ENCODE measurements around the gene HELZ2. TPM values are rescaled to one million over a fixed set of nuclear protein-coding genes. Genes with fewer than 3 reads are reported as not detected.

The HELZ2 gene
- total RNA-seq, 1 donor from 2014 or later: 12.5 TPM

DNA sequence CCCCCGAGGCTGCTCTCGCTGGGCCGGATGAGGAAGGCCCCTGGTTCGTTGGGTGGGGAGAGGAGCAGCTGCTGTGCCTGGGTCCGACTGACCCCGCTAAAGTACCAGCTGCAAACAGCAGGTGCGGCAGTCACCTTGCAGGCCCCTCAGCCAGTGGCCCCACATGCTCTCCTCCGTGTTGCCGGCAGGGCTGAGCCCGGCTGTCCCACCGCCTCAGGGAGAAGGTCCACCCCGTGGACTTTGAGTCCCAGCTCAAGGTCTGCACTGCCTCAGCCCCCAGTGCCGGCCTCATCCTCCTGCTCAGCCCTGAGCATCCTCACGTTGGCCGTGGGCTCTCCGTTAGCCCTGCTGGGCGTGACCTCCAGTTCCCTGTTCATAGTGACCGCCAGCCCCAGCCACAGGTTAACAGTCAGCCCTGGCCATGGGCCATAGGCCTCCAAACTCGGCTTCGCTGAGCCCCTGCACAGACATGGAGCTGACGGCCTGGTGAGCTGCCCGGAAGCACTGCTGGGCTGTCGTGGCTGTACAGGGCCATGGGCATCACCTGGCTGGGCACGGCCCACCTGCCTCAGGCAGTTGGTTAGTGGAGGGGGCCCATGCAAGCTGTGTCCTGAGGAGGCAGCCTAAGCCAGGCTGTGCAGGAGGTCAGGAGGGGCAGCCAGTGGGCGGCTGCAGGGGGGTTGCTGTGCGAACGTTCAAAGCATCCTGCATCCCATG lies 29.6 kb downstream of the HELZ2 start:
- Histone ChIP-seq H3K27ac (ENCODE audit: low read depth, low read length) (no peak overlapping the region), H3K4me1 (ENCODE audit: control insufficient read depth in 3 of 3, insufficient read depth in 3 of 3, low read length in 3 of 3) (no peaks in the 10 kb centered on the region), H3K9ac (ENCODE audit: low read depth in 1 of 3, low read length in 3 of 3) (no peak overlapping the region), H3K36me3 (ENCODE audit: control insufficient read depth in 3 of 3, insufficient read depth in 3 of 3, low read length in 3 of 3) (no peaks in the 10 kb centered on the region), H3K9me3 (ENCODE audit: control insufficient read depth in 3 of 3, low read length in 3 of 3) (no peaks in the 10 kb centered on the region), H3K4me3 (ENCODE audit: low read length in 3 of 3) (no peak overlapping the region), H3K27me3 (ENCODE audit: control insufficient read depth in 3 of 3, insufficient read depth in 3 of 3, low read length in 3 of 3) (peaks cover 29 to 59% (median 44%) of the 10 kb centered on the region in 3 donors)

DNA sequence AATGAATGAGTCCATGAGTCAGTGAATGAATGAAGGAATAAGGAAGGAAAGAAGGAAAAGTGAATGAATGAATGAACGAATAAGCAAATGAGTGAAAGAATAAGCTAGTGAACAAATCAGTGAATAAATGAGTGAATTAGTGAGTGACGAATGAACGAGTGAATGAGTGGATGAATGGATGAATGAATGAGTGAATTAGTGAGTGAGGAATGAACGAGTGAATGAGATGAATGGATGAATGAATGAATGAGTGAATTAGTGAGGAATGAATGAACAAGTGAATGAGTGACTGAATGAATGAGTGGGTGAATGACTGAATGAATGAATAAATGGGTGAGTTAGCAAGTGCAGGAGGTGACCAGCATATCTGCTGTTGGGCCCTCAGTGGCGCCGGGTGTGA lies 30.3 kb downstream of the HELZ2 start:
- Histone ChIP-seq H3K9ac (ENCODE audit: low read depth in 1 of 3, low read length in 3 of 3) (no peak overlapping the region), H3K27ac (ENCODE audit: low read depth, low read length) (no peak overlapping the region), H3K27me3 (ENCODE audit: control insufficient read depth in 3 of 3, insufficient read depth in 3 of 3, low read length in 3 of 3) (peaks cover 27 to 55% (median 39%) of the 10 kb centered on the region in 3 donors), H3K36me3 (ENCODE audit: control insufficient read depth in 3 of 3, insufficient read depth in 3 of 3, low read length in 3 of 3) (no peaks in the 10 kb centered on the region), H3K4me1 (ENCODE audit: control insufficient read depth in 3 of 3, insufficient read depth in 3 of 3, low read length in 3 of 3) (no peaks in the 10 kb centered on the region), H3K9me3 (ENCODE audit: control insufficient read depth in 3 of 3, low read length in 3 of 3) (no peaks in the 10 kb centered on the region), H3K4me3 (ENCODE audit: low read length in 3 of 3) (no peak overlapping the region)

DNA sequence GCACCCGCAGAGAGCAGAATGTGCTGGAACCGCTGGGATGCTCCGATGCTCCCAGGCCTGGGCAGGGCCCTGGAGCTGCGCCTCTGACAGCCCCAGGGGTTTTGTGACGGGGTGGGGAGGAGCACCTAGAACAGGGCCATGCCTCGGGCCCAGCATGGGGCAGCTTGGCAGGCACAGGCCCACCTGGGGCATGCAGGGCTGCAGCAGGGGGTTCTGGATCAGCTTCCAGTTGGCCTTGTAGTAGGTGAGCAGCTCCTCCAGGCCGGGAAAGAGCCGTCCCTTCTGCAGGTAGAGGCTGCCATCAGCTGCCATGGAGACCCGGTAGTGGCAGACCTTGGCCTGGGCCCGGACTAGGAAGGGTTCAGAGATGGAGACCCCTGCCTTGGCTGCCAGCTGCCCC lies 30.9 kb downstream of the HELZ2 start:
- no peaks in the 10 kb centered on the region for H3K9me3 ChIP-seq (ENCODE audit: control insufficient read depth in 3 of 3, low read length in 3 of 3)
- H3K27me3 ChIP-seq (ENCODE audit: control insufficient read depth in 3 of 3, insufficient read depth in 3 of 3, low read length in 3 of 3): peaks cover 21 to 49% (median 33%) of the 10 kb centered on the region in 3 donors
- no peak overlapping the region for H3K27ac ChIP-seq (ENCODE audit: low read depth, low read length)
- H3K4me3 ChIP-seq (ENCODE audit: low read length in 3 of 3): no peak overlapping the region
- H3K36me3 ChIP-seq (ENCODE audit: control insufficient read depth in 3 of 3, insufficient read depth in 3 of 3, low read length in 3 of 3): no peaks in the 10 kb centered on the region
- no peaks in the 10 kb centered on the region for H3K4me1 ChIP-seq (ENCODE audit: control insufficient read depth in 3 of 3, insufficient read depth in 3 of 3, low read length in 3 of 3)
- H3K9ac ChIP-seq (ENCODE audit: low read depth in 1 of 3, low read length in 3 of 3): no peak overlapping the region

DNA sequence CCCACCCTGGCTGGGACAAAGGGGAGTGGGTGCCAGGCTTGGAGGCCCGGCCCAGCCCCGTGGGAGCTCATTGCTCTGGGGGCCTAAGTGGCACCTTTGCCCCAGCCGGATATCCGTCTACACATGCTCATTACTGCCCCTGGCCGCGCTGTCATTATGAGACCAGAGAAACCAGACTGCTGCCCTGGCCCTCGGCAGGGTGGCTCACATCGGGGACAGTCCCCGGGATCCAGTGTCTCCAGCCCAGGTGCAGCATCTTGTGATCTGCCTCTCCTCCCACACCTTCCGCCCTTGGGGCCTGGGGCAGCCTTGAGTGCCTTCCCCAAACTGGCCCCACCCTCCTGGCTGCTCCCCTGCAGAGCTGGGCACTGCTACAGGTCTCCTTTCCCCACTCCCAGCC lies 31.3 kb downstream of the HELZ2 start:
- Histone ChIP-seq H3K9me3 (ENCODE audit: control insufficient read depth in 3 of 3, low read length in 3 of 3) (no peaks in the 10 kb centered on the region), H3K4me3 (ENCODE audit: low read length in 3 of 3) (no peak overlapping the region), H3K9ac (ENCODE audit: low read depth in 1 of 3, low read length in 3 of 3) (no peak overlapping the region), H3K27me3 (ENCODE audit: control insufficient read depth in 3 of 3, insufficient read depth in 3 of 3, low read length in 3 of 3) (peaks cover 21 to 45% (median 29%) of the 10 kb centered on the region in 3 donors), H3K27ac (ENCODE audit: low read depth, low read length) (no peak overlapping the region), H3K36me3 (ENCODE audit: control insufficient read depth in 3 of 3, insufficient read depth in 3 of 3, low read length in 3 of 3) (no peaks in the 10 kb centered on the region), H3K4me1 (ENCODE audit: control insufficient read depth in 3 of 3, insufficient read depth in 3 of 3, low read length in 3 of 3) (peaks cover 0 to 4% (median 2%) of the 10 kb centered on the region in 3 donors)

DNA sequence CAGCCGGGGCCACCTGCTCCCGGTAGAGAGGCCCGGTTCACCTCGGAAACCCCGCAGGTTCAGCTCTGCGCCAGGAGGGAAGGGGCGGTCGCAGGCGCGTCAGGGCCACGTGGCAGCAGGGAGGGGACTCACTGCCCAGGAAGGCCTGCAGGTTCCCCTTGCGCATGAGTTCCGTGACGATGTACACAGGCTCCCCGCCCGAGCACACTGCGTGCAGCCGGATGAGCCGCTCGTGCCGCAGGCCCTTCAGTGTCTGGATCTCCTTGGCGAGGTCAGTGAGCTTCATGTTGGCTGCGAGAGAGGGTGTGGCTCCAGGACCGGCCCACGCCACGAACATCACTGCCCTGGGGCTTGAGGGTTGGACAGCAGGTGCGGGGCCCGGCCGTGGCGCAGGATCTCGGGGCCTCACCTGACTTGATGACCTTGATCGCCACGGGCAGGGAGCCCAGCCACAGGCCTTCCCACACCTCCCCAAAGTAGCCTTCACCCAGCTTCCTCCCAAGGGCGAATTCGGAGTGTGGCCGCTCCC lies 31.9 kb downstream of the HELZ2 start:
- Histone ChIP-seq H3K4me1 (ENCODE audit: control insufficient read depth in 3 of 3, insufficient read depth in 3 of 3, low read length in 3 of 3) (peaks cover 0 to 10% (median 4%) of the 10 kb centered on the region in 3 donors), H3K4me3 (ENCODE audit: low read length in 3 of 3) (no peak overlapping the region), H3K9ac (ENCODE audit: low read depth in 1 of 3, low read length in 3 of 3) (no peak overlapping the region), H3K27me3 (ENCODE audit: control insufficient read depth in 3 of 3, insufficient read depth in 3 of 3, low read length in 3 of 3) (peaks cover 18 to 44% (median 26%) of the 10 kb centered on the region in 3 donors), H3K27ac (ENCODE audit: low read depth, low read length) (no peak overlapping the region), H3K36me3 (ENCODE audit: control insufficient read depth in 3 of 3, insufficient read depth in 3 of 3, low read length in 3 of 3) (no peaks in the 10 kb centered on the region), H3K9me3 (ENCODE audit: control insufficient read depth in 3 of 3, low read length in 3 of 3) (no peaks in the 10 kb centered on the region)

DNA sequence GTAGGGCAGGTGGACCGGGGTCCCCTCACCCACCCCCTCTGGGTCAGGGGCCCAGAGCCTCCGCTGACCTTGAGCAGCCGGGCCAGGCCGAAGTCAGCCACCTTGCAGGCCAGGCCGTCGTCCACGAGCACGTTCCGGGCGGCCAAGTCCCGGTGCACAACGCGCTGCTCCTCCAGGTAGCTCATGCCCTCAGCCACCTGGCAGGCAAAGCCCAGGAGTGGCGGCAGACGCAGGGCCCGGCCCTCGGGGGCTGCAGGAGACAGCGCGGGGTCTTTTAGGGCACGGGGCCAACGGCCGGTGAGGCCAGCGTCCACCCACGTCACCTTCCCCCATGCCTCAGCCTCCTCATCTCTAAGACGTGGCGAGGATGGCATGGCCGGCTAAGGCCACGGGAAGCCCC lies 32.7 kb downstream of the HELZ2 start:
- no peak overlapping the region for H3K9ac ChIP-seq (ENCODE audit: low read depth in 1 of 3, low read length in 3 of 3)
- no peaks in the 10 kb centered on the region for H3K36me3 ChIP-seq (ENCODE audit: control insufficient read depth in 3 of 3, insufficient read depth in 3 of 3, low read length in 3 of 3)
- H3K27ac ChIP-seq (ENCODE audit: low read depth, low read length): no peak overlapping the region
- peaks cover 19 to 47% (median 28%) of the 10 kb centered on the region in 3 donors for H3K27me3 ChIP-seq (ENCODE audit: control insufficient read depth in 3 of 3, insufficient read depth in 3 of 3, low read length in 3 of 3)
- H3K4me3 ChIP-seq (ENCODE audit: low read length in 3 of 3): no peak overlapping the region
- peaks cover 0 to 17% (median 4%) of the 10 kb centered on the region in 3 donors for H3K4me1 ChIP-seq (ENCODE audit: control insufficient read depth in 3 of 3, insufficient read depth in 3 of 3, low read length in 3 of 3)
- no peaks in the 10 kb centered on the region for H3K9me3 ChIP-seq (ENCODE audit: control insufficient read depth in 3 of 3, low read length in 3 of 3)

DNA sequence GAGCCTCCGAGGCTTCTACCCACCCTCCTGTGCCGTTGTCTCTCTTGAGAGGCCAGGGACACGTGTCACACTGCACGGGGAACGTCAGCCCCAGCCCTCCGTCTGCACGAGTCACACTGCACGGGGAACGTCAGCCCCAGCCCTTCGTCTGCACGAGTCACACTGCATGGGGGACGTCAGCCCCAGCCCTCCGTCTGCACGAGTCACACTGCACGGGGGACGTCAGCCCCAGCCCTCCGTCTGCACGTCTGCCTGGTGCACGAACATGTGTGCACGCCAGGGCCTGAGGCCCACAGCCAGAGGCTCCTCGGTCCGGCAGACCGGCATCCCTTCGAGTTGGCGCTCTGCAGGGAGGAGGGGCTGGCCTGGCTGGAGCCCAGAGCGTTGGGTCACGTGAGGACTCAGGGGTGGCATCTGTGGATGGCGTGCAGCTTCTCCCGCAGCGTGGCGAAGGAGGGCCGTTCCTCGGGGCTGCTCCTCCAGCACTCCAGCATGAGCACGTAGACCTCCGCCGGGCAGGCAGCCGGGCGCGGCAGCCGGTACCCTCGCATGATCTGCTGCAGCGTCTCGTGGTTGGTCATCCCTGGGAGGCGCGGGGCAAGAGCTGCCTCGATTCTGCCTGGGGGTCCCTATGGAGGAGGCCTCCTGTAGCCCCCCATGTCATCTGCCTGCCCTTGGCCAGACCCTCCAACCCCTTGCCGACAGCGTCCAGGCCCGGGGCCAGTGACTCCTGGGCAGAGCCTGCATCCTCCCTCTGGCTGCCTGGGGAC lies 33.4 kb downstream of the HELZ2 start:
- Histone ChIP-seq H3K4me3 (ENCODE audit: low read length in 3 of 3) (no peak overlapping the region), H3K4me1 (ENCODE audit: control insufficient read depth in 3 of 3, insufficient read depth in 3 of 3, low read length in 3 of 3) (peaks cover 0 to 20% (median 4%) of the 10 kb centered on the region in 3 donors), H3K9me3 (ENCODE audit: control insufficient read depth in 3 of 3, low read length in 3 of 3) (no peaks in the 10 kb centered on the region), H3K9ac (ENCODE audit: low read depth in 1 of 3, low read length in 3 of 3) (no peak overlapping the region), H3K27me3 (ENCODE audit: control insufficient read depth in 3 of 3, insufficient read depth in 3 of 3, low read length in 3 of 3) (peaks cover 15 to 45% (median 25%) of the 10 kb centered on the region in 3 donors), H3K27ac (ENCODE audit: low read depth, low read length) (no peak overlapping the region), H3K36me3 (ENCODE audit: control insufficient read depth in 3 of 3, insufficient read depth in 3 of 3, low read length in 3 of 3) (no peaks in the 10 kb centered on the region)

DNA sequence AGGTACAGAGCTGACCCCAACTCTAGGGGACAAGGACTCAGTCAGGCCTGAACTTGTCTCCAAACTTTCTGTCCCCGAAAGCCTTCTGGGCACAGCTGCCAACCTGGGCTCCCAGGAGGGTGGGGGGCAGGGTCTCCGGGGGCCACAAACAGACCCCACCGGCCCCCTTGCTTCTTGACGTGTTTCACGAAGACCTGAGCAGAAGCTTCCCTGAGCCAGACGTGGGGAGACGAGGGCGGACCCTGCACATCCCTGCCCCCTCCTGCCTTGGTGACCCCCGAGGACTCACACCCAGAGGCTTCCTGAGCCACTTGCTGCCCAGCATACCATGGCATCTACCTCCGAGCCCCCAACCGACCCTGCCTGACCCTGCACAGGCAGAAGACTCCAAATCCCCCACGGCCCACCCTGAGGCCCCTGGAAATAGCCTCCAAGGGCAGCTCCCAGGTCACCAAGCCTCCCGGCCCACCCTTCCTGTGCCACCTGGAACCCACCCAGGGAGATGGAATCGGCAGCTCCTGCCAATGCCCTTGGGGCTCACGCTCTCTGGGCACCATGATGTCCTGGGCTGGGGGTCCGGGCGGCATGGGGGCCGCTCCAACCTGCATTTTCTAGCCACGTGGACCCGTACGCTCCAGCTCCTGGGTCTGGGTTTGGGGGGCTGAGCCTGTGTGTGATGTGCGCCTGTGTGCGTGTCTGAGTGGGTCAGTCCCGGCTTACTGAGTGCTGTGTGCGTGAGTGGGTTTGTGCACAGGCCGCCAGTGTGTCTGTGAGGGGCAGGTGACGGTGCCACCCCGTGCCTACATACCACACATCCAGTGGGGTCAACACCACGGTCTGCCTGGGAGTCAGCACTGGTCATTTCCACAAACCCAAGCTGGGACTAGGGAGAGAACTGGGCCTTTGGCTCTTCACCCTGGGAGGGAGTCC lies 34.3 kb downstream of the HELZ2 start:
- Histone ChIP-seq H3K27ac (ENCODE audit: low read depth, low read length) (no peak overlapping the region), H3K27me3 (ENCODE audit: control insufficient read depth in 3 of 3, insufficient read depth in 3 of 3, low read length in 3 of 3) (peaks cover 13 to 45% (median 32%) of the 10 kb centered on the region in 3 donors), H3K9ac (ENCODE audit: low read depth in 1 of 3, low read length in 3 of 3) (no peak overlapping the region), H3K36me3 (ENCODE audit: control insufficient read depth in 3 of 3, insufficient read depth in 3 of 3, low read length in 3 of 3) (no peaks in the 10 kb centered on the region), H3K4me1 (ENCODE audit: control insufficient read depth in 3 of 3, insufficient read depth in 3 of 3, low read length in 3 of 3) (peaks cover 0 to 20% (median 9%) of the 10 kb centered on the region in 3 donors), H3K4me3 (ENCODE audit: low read length in 3 of 3) (no peak overlapping the region), H3K9me3 (ENCODE audit: control insufficient read depth in 3 of 3, low read length in 3 of 3) (no peaks in the 10 kb centered on the region)

DNA sequence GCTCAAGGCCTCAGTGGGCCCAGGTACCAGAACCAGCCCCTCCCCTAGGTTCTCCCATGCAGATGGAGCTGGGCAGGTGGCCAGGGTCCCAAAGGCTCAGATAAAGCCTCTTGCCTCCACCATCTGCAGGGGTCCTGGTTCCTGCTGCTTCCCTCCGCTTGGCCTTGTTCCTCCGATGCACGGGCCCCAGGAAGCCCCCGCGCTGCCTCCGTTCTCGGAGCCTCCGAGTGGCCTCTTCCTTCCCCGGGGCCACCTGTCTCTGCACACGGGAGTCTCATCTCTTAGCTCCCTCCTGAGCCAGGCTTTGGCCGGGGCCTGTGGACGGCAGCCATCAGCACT lies 35.0 kb downstream of the HELZ2 start:
- H3K4me3 ChIP-seq (ENCODE audit: low read length in 3 of 3): no peak overlapping the region
- no peaks in the 10 kb centered on the region for H3K36me3 ChIP-seq (ENCODE audit: control insufficient read depth in 3 of 3, insufficient read depth in 3 of 3, low read length in 3 of 3)
- H3K4me1 ChIP-seq (ENCODE audit: control insufficient read depth in 3 of 3, insufficient read depth in 3 of 3, low read length in 3 of 3): peaks cover 0 to 20% (median 9%) of the 10 kb centered on the region in 3 donors
- H3K27me3 ChIP-seq (ENCODE audit: control insufficient read depth in 3 of 3, insufficient read depth in 3 of 3, low read length in 3 of 3): peaks cover 18 to 45% (median 38%) of the 10 kb centered on the region in 3 donors
- no peak overlapping the region for H3K27ac ChIP-seq (ENCODE audit: low read depth, low read length)
- no peak overlapping the region for H3K9ac ChIP-seq (ENCODE audit: low read depth in 1 of 3, low read length in 3 of 3)
- no peaks in the 10 kb centered on the region for H3K9me3 ChIP-seq (ENCODE audit: control insufficient read depth in 3 of 3, low read length in 3 of 3)

Measured in skeletal muscle tissue (tissue), 4 donors.